Measurements from ENCODE around the gene GTSF1L.

The GTSF1L gene

DNA sequence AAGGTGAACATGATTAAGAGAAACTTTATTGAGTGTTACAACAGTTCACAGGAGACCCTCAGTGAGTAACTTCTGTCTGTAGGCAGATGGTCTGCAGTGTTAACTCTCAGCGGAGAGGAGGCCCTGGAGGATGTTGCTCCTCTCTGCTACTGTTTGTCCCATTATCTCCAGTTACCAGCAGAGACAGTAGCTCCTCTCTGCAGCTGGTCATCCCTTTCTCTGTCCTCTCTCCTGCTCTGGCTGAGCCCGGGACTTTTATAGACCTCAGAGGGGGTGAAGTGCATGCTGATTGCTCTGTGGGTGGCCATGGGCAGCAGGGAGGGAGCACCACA lies 5.7 kb downstream of the GTSF1L start:
- TF ChIP-seq, protein P1, sequence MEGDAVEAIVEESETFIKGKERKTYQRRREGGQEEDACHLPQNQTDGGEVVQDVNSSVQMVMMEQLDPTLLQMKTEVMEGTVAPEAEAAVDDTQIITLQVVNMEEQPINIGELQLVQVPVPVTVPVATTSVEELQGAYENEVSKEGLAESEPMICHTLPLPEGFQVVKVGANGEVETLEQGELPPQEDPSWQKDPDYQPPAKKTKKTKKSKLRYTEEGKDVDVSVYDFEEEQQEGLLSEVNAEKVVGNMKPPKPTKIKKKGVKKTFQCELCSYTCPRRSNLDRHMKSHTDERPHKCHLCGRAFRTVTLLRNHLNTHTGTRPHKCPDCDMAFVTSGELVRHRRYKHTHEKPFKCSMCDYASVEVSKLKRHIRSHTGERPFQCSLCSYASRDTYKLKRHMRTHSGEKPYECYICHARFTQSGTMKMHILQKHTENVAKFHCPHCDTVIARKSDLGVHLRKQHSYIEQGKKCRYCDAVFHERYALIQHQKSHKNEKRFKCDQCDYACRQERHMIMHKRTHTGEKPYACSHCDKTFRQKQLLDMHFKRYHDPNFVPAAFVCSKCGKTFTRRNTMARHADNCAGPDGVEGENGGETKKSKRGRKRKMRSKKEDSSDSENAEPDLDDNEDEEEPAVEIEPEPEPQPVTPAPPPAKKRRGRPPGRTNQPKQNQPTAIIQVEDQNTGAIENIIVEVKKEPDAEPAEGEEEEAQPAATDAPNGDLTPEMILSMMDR (IDR thresholded peaks at IDR 0.05; ENCODE audit: insufficient read depth, low read length, poor library complexity, severe bottlenecking): no peak
- TF ChIP-seq EZH2phosphoT487 (conservative IDR thresholded peaks at IDR 0.05; ENCODE audit: low read length): no peak
- Histone ChIP-seq H3K4me3 (ENCODE audit: insufficient read depth, low read length, poor library complexity, severe bottlenecking) (no peak overlapping the region), H3K27me3 (ENCODE audit: low read length) (no peaks in the 10 kb centered on the region), H3K9me3 (ENCODE audit: insufficient read depth, low read length) (no peaks in the 10 kb centered on the region), H3K9ac (ENCODE audit: low read length) (no peak overlapping the region), H3K79me2 (ENCODE audit: insufficient read depth, low read length) (no peaks in the 10 kb centered on the region), H3K36me3 (ENCODE audit: low read length) (no peaks in the 10 kb centered on the region), H3K4me2 (ENCODE audit: low read depth, low read length, poor library complexity, severe bottlenecking) (no peak overlapping the region), H2AFZ (ENCODE audit: low read depth, low read length, severe bottlenecking) (no peak overlapping the region), H3K9me2 (replicated peaks; ENCODE audit: insufficient read depth, low read length) (no peaks in the 10 kb centered on the region), H3K27ac (ENCODE audit: low read depth, low read length) (no peak overlapping the region), H3F3A (ENCODE audit: insufficient read depth) (peaks cover 4% of the 10 kb centered on the region; the same call in 1 of the 2 replicates), H4K20me1 (ENCODE audit: low read depth, low read length) (no peaks in the 10 kb centered on the region)

DNA sequence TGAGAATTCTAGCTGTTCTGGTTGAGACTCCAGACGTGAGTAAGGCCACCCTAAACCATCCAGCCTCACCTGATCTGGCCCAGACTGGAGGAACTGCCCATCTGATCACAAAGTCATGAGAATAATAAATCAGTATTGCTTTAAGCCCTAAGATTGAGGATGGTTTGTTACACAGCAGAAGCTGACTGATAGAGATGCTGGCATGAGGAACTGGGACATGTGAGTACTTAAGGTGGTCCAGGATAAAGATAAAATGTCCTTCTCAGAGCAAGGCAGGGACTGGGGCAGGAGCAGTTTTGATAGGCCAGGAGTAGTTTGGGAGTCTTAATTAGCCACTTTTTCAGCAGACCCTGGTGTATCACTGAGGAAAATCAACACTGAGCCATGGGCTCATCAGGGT lies 6.8 kb downstream of the GTSF1L start:
- no peak overlapping the region for H3K4me3 ChIP-seq (ENCODE audit: insufficient read depth, low read length, poor library complexity, severe bottlenecking)
- H3K27me3 ChIP-seq (ENCODE audit: low read length): no peaks in the 10 kb centered on the region
- H3K4me2 ChIP-seq (ENCODE audit: low read depth, low read length, poor library complexity, severe bottlenecking): no peak overlapping the region
- H3K9me2 ChIP-seq (replicated peaks; ENCODE audit: insufficient read depth, low read length): no peaks in the 10 kb centered on the region
- no peak overlapping the region for H3K27ac ChIP-seq (ENCODE audit: low read depth, low read length)
- H3K9me3 ChIP-seq (ENCODE audit: insufficient read depth, low read length): no peaks in the 10 kb centered on the region
- H3F3A ChIP-seq (ENCODE audit: insufficient read depth): peaks cover 4% of the 10 kb centered on the region; the same call in 1 of the 2 replicates
- TF ChIP-seq, protein P1 (IDR thresholded peaks at IDR 0.05; ENCODE audit: insufficient read depth, low read length, poor library complexity, severe bottlenecking): no peak
- no peak overlapping the region for H3K9ac ChIP-seq (ENCODE audit: low read length)
- H3K79me2 ChIP-seq (ENCODE audit: insufficient read depth, low read length): no peaks in the 10 kb centered on the region
- no peaks in the 10 kb centered on the region for H3K36me3 ChIP-seq (ENCODE audit: low read length)
- H4K20me1 ChIP-seq (ENCODE audit: low read depth, low read length): no peaks in the 10 kb centered on the region
- no peak overlapping the region for H2AFZ ChIP-seq (ENCODE audit: low read depth, low read length, severe bottlenecking)

DNA sequence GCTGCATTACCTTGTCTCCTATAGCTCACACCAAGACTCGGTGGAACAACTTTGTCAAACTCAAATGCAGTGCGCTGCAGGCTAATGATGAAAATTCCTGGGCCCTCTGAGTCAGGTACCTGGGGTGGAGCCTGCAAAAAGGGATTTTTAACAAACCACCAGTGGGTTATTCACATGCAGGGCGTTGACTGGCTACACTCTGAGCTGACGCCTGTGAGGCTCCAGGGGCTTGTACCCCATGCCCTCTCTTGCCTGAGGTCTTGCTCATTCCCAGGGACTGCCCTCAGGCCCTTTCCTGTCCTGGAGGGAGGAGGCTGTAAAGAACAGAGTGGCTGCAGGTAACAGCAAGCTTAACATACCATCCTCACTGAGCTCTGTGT lies 9.2 kb downstream of the GTSF1L start:
- Histone ChIP-seq H3K9me3 (ENCODE audit: insufficient read depth, low read length) (no peaks in the 10 kb centered on the region), H3F3A (ENCODE audit: insufficient read depth) (peaks cover 4% of the 10 kb centered on the region; the same call in 1 of the 2 replicates), H3K27ac (ENCODE audit: low read depth, low read length) (no peak overlapping the region), H3K9me2 (replicated peaks; ENCODE audit: insufficient read depth, low read length) (no peaks in the 10 kb centered on the region), H3K4me2 (ENCODE audit: low read depth, low read length, poor library complexity, severe bottlenecking) (no peak overlapping the region), H3K9ac (ENCODE audit: low read length) (no peak overlapping the region), H3K4me3 (ENCODE audit: insufficient read depth, low read length, poor library complexity, severe bottlenecking) (no peak overlapping the region), H4K20me1 (ENCODE audit: low read depth, low read length) (no peaks in the 10 kb centered on the region), H3K79me2 (ENCODE audit: insufficient read depth, low read length) (no peaks in the 10 kb centered on the region), H2AFZ (ENCODE audit: low read depth, low read length, severe bottlenecking) (no peak overlapping the region), H3K36me3 (ENCODE audit: low read length) (no peaks in the 10 kb centered on the region; the same call in 1 of the 2 replicates), H3K27me3 (ENCODE audit: low read length) (no peaks in the 10 kb centered on the region)
- TF ChIP-seq EZH2phosphoT487 (conservative IDR thresholded peaks at IDR 0.05; ENCODE audit: low read length): no peak
- TF ChIP-seq, protein P1 (IDR thresholded peaks at IDR 0.05; ENCODE audit: insufficient read depth, low read length, poor library complexity, severe bottlenecking): no peak
